HL-60 (cell line): ENCODE data around the gene AIFM3.

Source experiments
- DNase-seq, 2 experiments: peaks; one replicate each; pipeline ENCODE4 v3.0.0-alpha.2; 2010 to 2020; ENCODE audit warnings: low read depth in 1 of 2, low spot score in 1 of 2
- H3K27ac ChIP-seq: fragments of 250-450 bp; sonication (Bioruptor Pico); replicated peaks from 2 replicates; pipeline ENCODE4 v1.5.1; 2020; ENCODE audit warnings: mild to moderate bottlenecking, moderate library complexity
- H3K27me3 ChIP-seq: fragments of 250-450 bp; sonication (Bioruptor Pico); 2 replicates; pipeline ENCODE4 v1.5.1; 2021; ENCODE audit warnings: mild to moderate bottlenecking, moderate library complexity; ENCODE audit not compliant: insufficient read depth, poor library complexity, severe bottlenecking
- H3K4me3 ChIP-seq: replicated peaks from 2 replicates; pipeline ENCODE4 v1.5.1; 2011; ENCODE audit warnings: mild to moderate bottlenecking, control low read depth, low read length; ENCODE audit not compliant: insufficient read depth
- GABPA ChIP-seq: IDR thresholded peaks from 2 replicates; pipeline ENCODE4 v1.6.1; 2012; ENCODE audit warnings: low read depth
- POLR2AphosphoS5 ChIP-seq: IDR thresholded peaks from 2 replicates; pipeline ENCODE4 v1.6.1; 2012; ENCODE audit warnings: low read depth
- SPI1 ChIP-seq: IDR thresholded peaks from 2 replicates; pipeline ENCODE4 v1.6.1; 2012; ENCODE audit warnings: low read depth, mild to moderate bottlenecking, borderline replicate concordance
- TF ChIP-seq, protein P1 (sequence below): IDR thresholded peaks from 2 replicates; pipeline ENCODE4 v1.6.1; 2012; ENCODE audit warnings: low read depth; ENCODE audit not compliant: insufficient replicate concordance
- TF ChIP-seq, protein P2 (sequence below): IDR thresholded peaks from one replicate; pipeline ENCODE4 v1.5.1; 2011; ENCODE audit warnings: low read length, control low read depth, inconsistent platforms; ENCODE audit not compliant: insufficient read depth

AIFM3 gene

DNA sequence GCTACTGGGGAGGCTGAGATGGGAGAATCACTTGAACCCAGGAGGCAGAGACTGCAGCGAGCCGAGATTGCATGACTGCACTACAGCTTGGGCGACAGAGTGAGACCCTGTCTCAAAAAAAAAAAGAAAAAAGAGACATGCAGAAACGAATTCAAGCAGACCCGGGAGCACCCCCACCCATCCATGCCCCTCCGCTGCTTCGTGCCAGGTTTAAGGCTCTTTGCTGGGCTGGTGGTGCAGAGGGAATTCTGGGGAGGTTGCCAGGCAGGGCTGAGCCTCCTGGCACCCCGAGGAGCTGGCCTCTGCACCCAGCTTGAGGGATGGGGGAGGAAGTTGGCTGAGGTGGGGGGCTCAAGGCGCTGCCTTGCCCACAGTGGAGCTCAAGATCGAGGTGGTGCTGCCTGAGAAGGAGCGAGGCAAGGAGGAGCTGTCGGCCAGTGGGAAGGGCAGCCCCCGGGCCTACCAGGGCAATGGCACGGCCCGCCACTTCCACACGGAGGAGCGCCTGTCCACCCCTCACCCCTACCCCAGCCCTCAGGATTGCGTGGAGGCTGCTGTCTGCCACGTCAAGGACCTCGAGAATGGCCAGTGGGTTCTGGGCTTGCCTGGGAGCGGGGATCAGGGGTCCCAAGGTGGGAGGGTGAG is 6.0 kb downstream of the AIFM3 start:
- no peak for DNase-seq
- no peak overlapping the region for H3K27ac ChIP-seq
- H3K27me3 ChIP-seq: no peaks in the 10 kb centered on the region
- TF ChIP-seq, protein P1, sequence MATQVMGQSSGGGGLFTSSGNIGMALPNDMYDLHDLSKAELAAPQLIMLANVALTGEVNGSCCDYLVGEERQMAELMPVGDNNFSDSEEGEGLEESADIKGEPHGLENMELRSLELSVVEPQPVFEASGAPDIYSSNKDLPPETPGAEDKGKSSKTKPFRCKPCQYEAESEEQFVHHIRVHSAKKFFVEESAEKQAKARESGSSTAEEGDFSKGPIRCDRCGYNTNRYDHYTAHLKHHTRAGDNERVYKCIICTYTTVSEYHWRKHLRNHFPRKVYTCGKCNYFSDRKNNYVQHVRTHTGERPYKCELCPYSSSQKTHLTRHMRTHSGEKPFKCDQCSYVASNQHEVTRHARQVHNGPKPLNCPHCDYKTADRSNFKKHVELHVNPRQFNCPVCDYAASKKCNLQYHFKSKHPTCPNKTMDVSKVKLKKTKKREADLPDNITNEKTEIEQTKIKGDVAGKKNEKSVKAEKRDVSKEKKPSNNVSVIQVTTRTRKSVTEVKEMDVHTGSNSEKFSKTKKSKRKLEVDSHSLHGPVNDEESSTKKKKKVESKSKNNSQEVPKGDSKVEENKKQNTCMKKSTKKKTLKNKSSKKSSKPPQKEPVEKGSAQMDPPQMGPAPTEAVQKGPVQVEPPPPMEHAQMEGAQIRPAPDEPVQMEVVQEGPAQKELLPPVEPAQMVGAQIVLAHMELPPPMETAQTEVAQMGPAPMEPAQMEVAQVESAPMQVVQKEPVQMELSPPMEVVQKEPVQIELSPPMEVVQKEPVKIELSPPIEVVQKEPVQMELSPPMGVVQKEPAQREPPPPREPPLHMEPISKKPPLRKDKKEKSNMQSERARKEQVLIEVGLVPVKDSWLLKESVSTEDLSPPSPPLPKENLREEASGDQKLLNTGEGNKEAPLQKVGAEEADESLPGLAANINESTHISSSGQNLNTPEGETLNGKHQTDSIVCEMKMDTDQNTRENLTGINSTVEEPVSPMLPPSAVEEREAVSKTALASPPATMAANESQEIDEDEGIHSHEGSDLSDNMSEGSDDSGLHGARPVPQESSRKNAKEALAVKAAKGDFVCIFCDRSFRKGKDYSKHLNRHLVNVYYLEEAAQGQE: no peak
- TF ChIP-seq, protein P2, sequence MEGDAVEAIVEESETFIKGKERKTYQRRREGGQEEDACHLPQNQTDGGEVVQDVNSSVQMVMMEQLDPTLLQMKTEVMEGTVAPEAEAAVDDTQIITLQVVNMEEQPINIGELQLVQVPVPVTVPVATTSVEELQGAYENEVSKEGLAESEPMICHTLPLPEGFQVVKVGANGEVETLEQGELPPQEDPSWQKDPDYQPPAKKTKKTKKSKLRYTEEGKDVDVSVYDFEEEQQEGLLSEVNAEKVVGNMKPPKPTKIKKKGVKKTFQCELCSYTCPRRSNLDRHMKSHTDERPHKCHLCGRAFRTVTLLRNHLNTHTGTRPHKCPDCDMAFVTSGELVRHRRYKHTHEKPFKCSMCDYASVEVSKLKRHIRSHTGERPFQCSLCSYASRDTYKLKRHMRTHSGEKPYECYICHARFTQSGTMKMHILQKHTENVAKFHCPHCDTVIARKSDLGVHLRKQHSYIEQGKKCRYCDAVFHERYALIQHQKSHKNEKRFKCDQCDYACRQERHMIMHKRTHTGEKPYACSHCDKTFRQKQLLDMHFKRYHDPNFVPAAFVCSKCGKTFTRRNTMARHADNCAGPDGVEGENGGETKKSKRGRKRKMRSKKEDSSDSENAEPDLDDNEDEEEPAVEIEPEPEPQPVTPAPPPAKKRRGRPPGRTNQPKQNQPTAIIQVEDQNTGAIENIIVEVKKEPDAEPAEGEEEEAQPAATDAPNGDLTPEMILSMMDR: no peak
- no peak for TF ChIP-seq POLR2AphosphoS5
- TF ChIP-seq SPI1: no peak
- no peak for TF ChIP-seq GABPA
- no peak overlapping the region for H3K4me3 ChIP-seq

DNA sequence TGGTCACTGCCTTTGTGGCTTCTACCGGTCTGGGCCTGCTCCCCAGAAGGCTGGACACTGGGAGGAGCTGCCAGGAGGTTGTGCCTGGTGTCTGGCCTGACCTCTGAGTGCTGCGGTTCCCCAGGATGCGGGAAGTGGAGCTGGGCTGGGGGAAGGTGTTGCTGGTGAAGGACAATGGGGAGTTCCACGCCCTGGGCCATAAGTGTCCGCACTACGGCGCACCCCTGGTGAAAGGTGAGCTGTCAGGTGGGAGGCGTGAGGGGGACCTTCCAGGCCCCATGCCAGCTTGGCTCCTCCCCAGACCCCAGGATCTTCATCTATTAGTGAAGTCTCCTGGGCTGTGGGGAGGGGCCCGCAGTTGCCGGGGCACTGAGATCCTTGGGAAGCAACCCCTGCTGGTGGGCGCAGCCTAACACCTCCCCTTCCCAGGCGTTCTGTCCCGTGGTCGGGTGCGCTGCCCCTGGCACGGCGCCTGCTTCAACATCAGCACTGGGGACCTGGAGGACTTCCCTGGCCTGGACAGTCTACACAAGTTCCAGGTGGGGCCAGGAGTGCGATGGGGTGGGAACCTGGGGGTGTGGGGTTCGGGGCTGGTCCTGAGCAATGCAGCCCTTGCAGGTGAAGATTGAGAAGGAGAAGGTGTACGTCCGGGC is 6.7 kb downstream of the AIFM3 start:
- H3K4me3 ChIP-seq: no peak overlapping the region
- no peak overlapping the region for H3K27ac ChIP-seq
- no peaks in the 10 kb centered on the region for H3K27me3 ChIP-seq
- TF ChIP-seq, protein P1: no peak
- no peak for TF ChIP-seq GABPA
- no peak for DNase-seq

- Histone ChIP-seq H3K27me3 (no peaks in the 10 kb centered on the region), H3K27ac (no peak overlapping the region), H3K4me3 (no peak overlapping the region)
- TF ChIP-seq, protein P2: no peak
- TF ChIP-seq POLR2AphosphoS5 (no peak), GABPA (no peak), SPI1 (no peak)
- TF ChIP-seq, protein P1: no peak
- no peak for DNase-seq
Observed at GRCh38 chr22:20974336-20974955, 7.4 kb downstream of the AIFM3 start.
